ENCODE results near the gene GLG1.
"Not testable (repeated sequence)": the region's sequence is repeated elsewhere in the genome, so short reads cannot be mapped to it uniquely, and the experiment has no call there.

Gene GLG1

GRCh38 chr16:74521691-74522090 lies 85.2 kb downstream of the GLG1 start:
- no peaks in the 10 kb centered on the region for H3K9me3 ChIP-seq (ENCODE audit: severe bottlenecking)
- no peak for DNase-seq
- 0 out of 2 replicates have a peak, but pooled peaks cover 3% of the 10 kb centered on the region for H3K36me3 ChIP-seq
- H3K27ac ChIP-seq: no peak overlapping the region
- no peak for TF ChIP-seq CTCF (IDR thresholded peaks at IDR 0.05; ENCODE audit: low read depth, low read length)
- H3K27me3 ChIP-seq (ENCODE audit: insufficient read depth, low read depth, severe bottlenecking): no peaks in the 10 kb centered on the region
- H3K4me3 ChIP-seq (ENCODE audit: low read depth, low read length): no peak overlapping the region

GRCh38 chr16:74518934-74519333 lies 88.0 kb downstream of the GLG1 start:
- H3K9me3 ChIP-seq (ENCODE audit: severe bottlenecking); H3K4me3 ChIP-seq (ENCODE audit: low read depth, low read length); H3K27me3 ChIP-seq (ENCODE audit: insufficient read depth, low read depth, severe bottlenecking); H3K36me3 ChIP-seq; DNase-seq; H3K27ac ChIP-seq: not testable (repeated sequence)

- Histone ChIP-seq H3K4me3 (ENCODE audit: low read depth, low read length) (no peak overlapping the region), H3K36me3 (peaks cover 4% of the 10 kb centered on the region; the same call in 1 of the 2 replicates), H3K9me3 (ENCODE audit: severe bottlenecking) (no peaks in the 10 kb centered on the region), H3K27ac (no peak overlapping the region), H3K27me3 (ENCODE audit: insufficient read depth, low read depth, severe bottlenecking) (no peaks in the 10 kb centered on the region)
- TF ChIP-seq CTCF (IDR thresholded peaks at IDR 0.05; ENCODE audit: low read depth, low read length): no peak
- DNase-seq: no peak
These were observed 95.0 kb downstream of the GLG1 start for GRCh38 chr16:74511961-74512360.

- no peak for TF ChIP-seq CTCF (IDR thresholded peaks at IDR 0.05; ENCODE audit: low read depth, low read length)
- no peak for DNase-seq
- H3K9me3 ChIP-seq (ENCODE audit: severe bottlenecking): no peaks in the 10 kb centered on the region
- peaks cover 18% of the 10 kb centered on the region for H3K36me3 ChIP-seq
- H3K27ac ChIP-seq: no peak overlapping the region
- H3K27me3 ChIP-seq (ENCODE audit: insufficient read depth, low read depth, severe bottlenecking): no peaks in the 10 kb centered on the region
- H3K4me3 ChIP-seq (ENCODE audit: low read depth, low read length): no peak overlapping the region
These were observed 101.9 kb downstream of the GLG1 start for GRCh38 chr16:74505011-74505410.

- no peaks in the 10 kb centered on the region for H3K27me3 ChIP-seq (ENCODE audit: insufficient read depth, low read depth, severe bottlenecking)
- no peak overlapping the region for H3K4me3 ChIP-seq (ENCODE audit: low read depth, low read length)
- no peak for TF ChIP-seq CTCF (IDR thresholded peaks at IDR 0.05; ENCODE audit: low read depth, low read length)
- H3K36me3 ChIP-seq: peaks cover 16% of the 10 kb centered on the region
- no peak for DNase-seq
- H3K9me3 ChIP-seq (ENCODE audit: severe bottlenecking): no peaks in the 10 kb centered on the region
- H3K27ac ChIP-seq: no peak overlapping the region
These were observed 103.5 kb downstream of the GLG1 start for GRCh38 chr16:74503412-74503811.

GRCh38 chr16:74501484-74502478 lies 105.1 kb downstream of the GLG1 start:
- TF ChIP-seq CTCF (IDR thresholded peaks at IDR 0.05; ENCODE audit: low read depth, low read length): no peak
- H3K36me3 ChIP-seq: peaks cover 15% of the 10 kb centered on the region
- H3K4me3 ChIP-seq (ENCODE audit: low read depth, low read length): no peak overlapping the region
- no peak for DNase-seq
- no peak overlapping the region for H3K27ac ChIP-seq
- no peaks in the 10 kb centered on the region for H3K27me3 ChIP-seq (ENCODE audit: insufficient read depth, low read depth, severe bottlenecking)
- no peaks in the 10 kb centered on the region for H3K9me3 ChIP-seq (ENCODE audit: severe bottlenecking)
